Measurements from ENCODE around the gene SPRR2A. TPM values are rescaled to one million over a fixed set of nuclear protein-coding genes. Genes with fewer than 3 reads are reported as not detected.
"Not testable (repeated sequence)": the region's sequence is repeated elsewhere in the genome, so short reads cannot be mapped to it uniquely, and the experiment has no call there.

SPRR2A gene
- total RNA-seq, 5 donors from 2014 or later (not counting 1 experiment from before 2014, with no cell fraction given) = not detected

DNA sequence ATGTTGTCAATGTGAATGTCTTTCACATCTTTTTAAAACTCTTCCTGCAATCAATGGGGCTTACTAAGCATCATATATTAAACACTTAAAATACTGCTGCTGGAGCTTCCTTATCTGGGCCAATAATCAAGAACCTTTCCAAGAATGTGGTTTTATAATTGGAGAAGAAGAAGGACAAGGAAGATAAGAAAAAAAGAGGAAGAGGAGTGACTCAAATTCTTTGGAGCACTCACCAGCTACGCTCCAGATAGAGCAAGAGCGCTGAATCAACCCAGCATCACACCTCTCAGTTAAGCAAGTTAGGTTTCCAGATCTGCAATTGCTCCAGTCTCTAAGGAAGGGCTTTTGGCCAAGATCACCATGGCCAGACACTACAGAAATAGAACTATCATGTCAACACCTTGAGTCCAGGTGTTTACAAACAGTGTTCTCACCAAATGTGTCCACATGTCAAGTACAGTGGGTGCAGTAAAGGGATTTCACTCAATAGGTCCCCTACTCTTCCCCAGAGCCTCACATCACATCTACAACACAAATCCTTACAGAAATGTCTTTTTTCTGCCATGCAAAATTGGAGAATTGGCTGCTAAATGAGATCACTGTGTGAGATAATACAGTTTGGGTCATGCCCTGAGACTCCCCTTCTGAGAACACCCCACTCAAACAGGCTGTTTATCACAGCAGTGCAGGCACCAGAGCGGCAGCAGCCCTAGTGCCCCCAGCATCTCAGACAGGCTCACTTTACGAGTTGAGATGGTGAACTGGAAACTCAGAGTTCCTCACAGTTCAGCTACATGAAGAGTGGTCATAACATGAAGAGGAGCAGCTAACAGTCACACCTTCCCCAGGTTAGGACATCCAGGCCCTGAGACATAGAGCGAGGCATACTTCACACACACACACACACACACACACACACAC is 15.8 kb upstream of the SPRR2A start:
- POLR2A ChIA-PET = no interaction called here
- Mint-ChIP-seq H3K27ac (no peak overlapping the region), H3K4me3 (no peak overlapping the region), H3K4me1 (no peaks in the 10 kb centered on the region), H3K27me3 (peaks cover 4 to 23% of the 10 kb centered on the region in 2 donors), H3K36me3 (no peaks in the 10 kb centered on the region), H3K9me3 (no peaks in the 10 kb centered on the region)
- ATAC-seq (replicated peaks in 1 of 4) = no peak
- no peaks in the 10 kb centered on the region for H3K4me1 ChIP-seq (ENCODE audit: control insufficient read depth in 1 of 2, extremely low read depth in 1 of 2, insufficient read depth in 2 of 2, low read length in 2 of 2)
- no peaks in the 10 kb centered on the region for H3K9me3 ChIP-seq
- CTCF ChIA-PET = no interaction called here
- no peaks in the 10 kb centered on the region for H3K36me3 ChIP-seq (ENCODE audit: control insufficient read depth in 2 of 2, extremely low read depth in 1 of 2, insufficient read depth in 1 of 2, low read length in 1 of 2)
- DNase-seq = no peak
- no peak overlapping the region for H3K4me3 ChIP-seq (ENCODE audit: control insufficient read depth in 1 of 2, extremely low read depth in 1 of 2, low read length in 1 of 2)
- no peak overlapping the region for H3K27ac ChIP-seq (ENCODE audit: low read length)
- H3K27me3 ChIP-seq (replicated peaks in 1 of 2; ENCODE audit: control insufficient read depth in 2 of 2, extremely low read depth in 1 of 2, insufficient read depth in 2 of 2, low read length in 1 of 2) = no peaks in the 10 kb centered on the region
- 55% methylated on average over 2 of the region's 5 CpGs for WGBS (ENCODE audit: insufficient coverage)

DNA sequence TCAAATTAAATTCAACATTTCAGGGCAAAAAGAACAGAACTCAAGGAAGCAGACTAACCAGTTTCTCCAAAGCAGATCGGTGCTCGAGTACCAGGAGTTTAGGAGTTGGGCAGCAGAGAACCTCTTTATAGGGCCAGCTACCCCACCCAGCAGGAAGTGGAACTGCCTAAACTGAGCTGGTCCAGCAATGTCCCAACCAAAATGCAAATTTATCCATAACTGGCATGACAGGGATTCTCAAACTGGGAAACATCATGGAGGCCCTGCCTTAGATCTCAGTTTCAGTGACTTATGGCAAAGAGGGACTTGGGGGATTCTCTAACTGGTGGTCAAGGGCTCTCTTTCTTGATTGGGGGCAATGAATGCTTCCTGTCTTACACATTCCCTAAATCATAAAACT is 14.2 kb upstream of the SPRR2A start, which contains the start of gene SPRR2B:
Gene SPRR2B (minus strand): TSS at position 101 of the 400 bp plus-strand sequence. CDS start 772 bp downstream, outside the sequence.
- Mint-ChIP-seq H3K4me1 (no peaks in the 10 kb centered on the region), H3K4me3 (no peak within 1 kb of the TSS), H3K36me3 (no peaks in the 10 kb centered on the region), H3K27me3 (peaks cover 9 to 30% of the 10 kb centered on the region in 2 donors), H3K27ac (no peak within 1 kb of the TSS), H3K9me3 (no peaks in the 10 kb centered on the region)
- Histone ChIP-seq H3K27ac (ENCODE audit: low read length) (no peak within 1 kb of the TSS), H3K36me3 (ENCODE audit: control insufficient read depth in 2 of 2, extremely low read depth in 1 of 2, insufficient read depth in 1 of 2, low read length in 1 of 2) (no peaks in the 10 kb centered on the region), H3K4me3 (ENCODE audit: control insufficient read depth in 1 of 2, extremely low read depth in 1 of 2, low read length in 1 of 2) (no peak within 1 kb of the TSS), H3K27me3 (replicated peaks in 1 of 2; ENCODE audit: control insufficient read depth in 2 of 2, extremely low read depth in 1 of 2, insufficient read depth in 2 of 2, low read length in 1 of 2) (no peaks in the 10 kb centered on the region), H3K4me1 (ENCODE audit: control insufficient read depth in 1 of 2, extremely low read depth in 1 of 2, insufficient read depth in 2 of 2, low read length in 2 of 2) (no peaks in the 10 kb centered on the region), H3K9me3 (no peaks in the 10 kb centered on the region)
- DNase-seq (no peak), ATAC-seq (replicated peaks in 1 of 4) (no peak)
- no CpG with 5 or more reads among the region's 2 CpGs for WGBS (ENCODE audit: insufficient coverage)
- POLR2A ChIA-PET = no interaction called here
- CTCF ChIA-PET = no interaction called here

DNA sequence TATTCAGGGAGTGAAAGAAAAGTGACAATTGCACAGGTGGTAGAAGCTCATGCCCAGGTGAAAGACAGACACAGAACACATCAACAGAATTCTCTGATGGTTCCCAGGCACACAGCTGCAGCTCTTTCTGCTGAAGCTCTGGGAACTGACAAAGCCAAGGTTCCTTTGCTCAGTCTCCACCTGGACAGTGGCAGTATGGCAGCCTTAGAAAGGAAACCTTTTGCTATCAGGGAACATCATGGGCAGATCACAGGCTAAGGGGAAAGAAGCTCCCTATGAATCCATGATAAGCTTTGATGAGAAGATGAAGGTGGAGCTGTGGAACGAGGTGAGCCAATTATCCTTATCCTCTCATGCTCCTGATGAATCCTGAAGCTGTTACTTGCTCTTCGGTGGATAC is 12.9 kb upstream of the SPRR2A start:
- H3K36me3 Mint-ChIP-seq = no peaks in the 10 kb centered on the region
- no peaks in the 10 kb centered on the region for H3K4me1 Mint-ChIP-seq
- DNase-seq (no peak), ATAC-seq (replicated peaks in 1 of 4) (no peak)
- CTCF ChIA-PET = no interaction called here
- WGBS (ENCODE audit: insufficient coverage) = no CpG with 5 or more reads among the region's 2 CpGs
- no peak overlapping the region for H3K4me3 Mint-ChIP-seq
- H3K27me3 ChIP-seq (replicated peaks in 1 of 2; ENCODE audit: control insufficient read depth in 2 of 2, extremely low read depth in 1 of 2, insufficient read depth in 2 of 2, low read length in 1 of 2) = peaks cover 0 to 2% of the 10 kb centered on the region in 2 experiments
- H3K27me3 Mint-ChIP-seq = peaks cover 14 to 39% of the 10 kb centered on the region in 2 donors
- H3K9me3 ChIP-seq = no peaks in the 10 kb centered on the region
- H3K36me3 ChIP-seq (ENCODE audit: control insufficient read depth in 2 of 2, extremely low read depth in 1 of 2, insufficient read depth in 1 of 2, low read length in 1 of 2) = no peaks in the 10 kb centered on the region
- H3K4me3 ChIP-seq (ENCODE audit: control insufficient read depth in 1 of 2, extremely low read depth in 1 of 2, low read length in 1 of 2) = no peak overlapping the region
- H3K27ac ChIP-seq (ENCODE audit: low read length) = no peak overlapping the region
- no peaks in the 10 kb centered on the region for H3K9me3 Mint-ChIP-seq
- no peak overlapping the region for H3K27ac Mint-ChIP-seq
- POLR2A ChIA-PET = no interaction called here
- no peaks in the 10 kb centered on the region for H3K4me1 ChIP-seq (ENCODE audit: control insufficient read depth in 1 of 2, extremely low read depth in 1 of 2, insufficient read depth in 2 of 2, low read length in 2 of 2)

DNA sequence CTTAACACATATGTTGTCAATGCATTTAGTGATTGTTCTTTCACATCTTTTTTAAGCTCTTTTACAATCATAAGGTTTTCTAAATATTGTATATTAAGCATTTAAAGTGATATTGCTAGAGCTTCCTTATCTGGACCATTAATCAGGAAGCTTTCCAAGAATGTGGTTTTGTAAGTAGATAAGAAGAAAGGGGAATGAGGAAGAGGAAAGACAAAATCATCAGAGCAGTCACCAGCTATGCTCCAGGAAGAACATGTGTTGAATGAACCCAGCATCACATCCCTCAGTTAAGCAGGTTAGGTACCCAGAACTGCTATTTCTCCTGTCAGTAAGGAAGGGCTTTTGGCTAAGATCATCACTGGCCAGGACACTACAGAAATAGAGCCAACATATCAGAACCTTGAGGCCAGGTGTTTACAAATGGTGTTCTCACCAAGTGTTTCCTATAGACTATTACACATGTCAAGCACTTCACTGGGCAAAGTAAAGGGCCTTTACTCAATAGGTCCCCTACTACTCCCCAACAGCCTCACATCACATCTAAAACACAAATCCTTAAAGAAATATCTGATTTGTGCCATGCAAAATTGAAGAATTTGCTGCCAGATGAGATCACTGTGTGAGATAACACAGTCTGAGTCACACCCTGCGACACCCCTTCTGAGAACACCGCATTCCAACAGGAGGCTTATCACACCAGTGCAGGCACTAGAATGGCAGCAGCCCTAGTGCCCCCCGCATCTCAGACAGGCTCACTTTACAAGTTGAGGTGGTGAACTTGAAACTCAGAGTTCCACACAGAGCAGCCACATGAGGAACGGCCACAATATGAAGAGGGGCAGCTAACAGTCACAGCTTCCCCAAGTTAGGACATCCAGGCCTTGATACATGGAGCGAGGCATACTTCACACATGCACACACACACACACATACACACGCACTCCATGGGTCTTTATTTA is 1.8 kb upstream of the SPRR2A start:
- CTCF ChIA-PET = no interaction called here
- Histone ChIP-seq H3K9me3 (no peaks in the 10 kb centered on the region), H3K27me3 (replicated peaks in 1 of 2; ENCODE audit: control insufficient read depth in 2 of 2, extremely low read depth in 1 of 2, insufficient read depth in 2 of 2, low read length in 1 of 2) (no peaks in the 10 kb centered on the region), H3K27ac (ENCODE audit: low read length) (no peak overlapping the region), H3K36me3 (ENCODE audit: control insufficient read depth in 2 of 2, extremely low read depth in 1 of 2, insufficient read depth in 1 of 2, low read length in 1 of 2) (no peaks in the 10 kb centered on the region), H3K4me3 (ENCODE audit: control insufficient read depth in 1 of 2, extremely low read depth in 1 of 2, low read length in 1 of 2) (no peak overlapping the region), H3K4me1 (ENCODE audit: control insufficient read depth in 1 of 2, extremely low read depth in 1 of 2, insufficient read depth in 2 of 2, low read length in 2 of 2) (no peaks in the 10 kb centered on the region)
- Mint-ChIP-seq H3K4me1 (no peaks in the 10 kb centered on the region), H3K9me3 (no peaks in the 10 kb centered on the region), H3K36me3 (no peaks in the 10 kb centered on the region), H3K27ac (no peak overlapping the region), H3K4me3 (no peak overlapping the region), H3K27me3 (peaks cover 28 to 33% of the 10 kb centered on the region in 2 donors)
- DNase-seq (no peak), ATAC-seq (replicated peaks in 1 of 4) (no peak)
- POLR2A ChIA-PET = no interaction called here
- 45% methylated on average over 4 of the region's 6 CpGs for WGBS (ENCODE audit: insufficient coverage)

DNA sequence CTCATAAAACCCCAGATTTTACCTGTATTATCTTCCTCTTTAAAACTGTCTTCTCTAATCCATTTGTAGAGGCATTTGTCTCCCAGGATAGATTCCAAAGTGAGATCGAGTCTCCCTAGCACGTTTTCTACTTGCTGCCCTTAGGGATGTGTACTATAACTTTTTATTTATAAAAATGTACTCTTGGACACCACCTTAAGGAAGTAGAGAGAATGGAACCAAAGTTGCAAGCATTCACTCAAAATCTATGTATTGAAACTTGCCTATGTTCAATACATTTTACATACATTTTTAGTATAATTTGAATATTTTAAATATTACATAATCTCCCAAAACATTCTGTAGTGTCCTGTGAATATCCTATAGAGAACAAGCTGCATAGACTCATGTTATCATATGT is 842 bp upstream of the SPRR2A start:
- Histone ChIP-seq H3K9me3 (no peaks in the 10 kb centered on the region), H3K27ac (ENCODE audit: low read length) (no peak overlapping the region), H3K36me3 (ENCODE audit: control insufficient read depth in 2 of 2, extremely low read depth in 1 of 2, insufficient read depth in 1 of 2, low read length in 1 of 2) (no peaks in the 10 kb centered on the region), H3K4me1 (ENCODE audit: control insufficient read depth in 1 of 2, extremely low read depth in 1 of 2, insufficient read depth in 2 of 2, low read length in 2 of 2) (no peaks in the 10 kb centered on the region), H3K27me3 (replicated peaks in 1 of 2; ENCODE audit: control insufficient read depth in 2 of 2, extremely low read depth in 1 of 2, insufficient read depth in 2 of 2, low read length in 1 of 2) (no peaks in the 10 kb centered on the region), H3K4me3 (ENCODE audit: control insufficient read depth in 1 of 2, extremely low read depth in 1 of 2, low read length in 1 of 2) (no peak overlapping the region)
- Mint-ChIP-seq H3K36me3 (no peaks in the 10 kb centered on the region), H3K27ac (no peak overlapping the region), H3K27me3 (peaks cover 28 to 33% of the 10 kb centered on the region in 2 donors), H3K4me1 (no peaks in the 10 kb centered on the region), H3K9me3 (peaks cover 0 to under 1% (median under 1%) of the 10 kb centered on the region in 3 donors), H3K4me3 (no peak overlapping the region)
- ATAC-seq (replicated peaks in 1 of 4) (no peak), DNase-seq (no peak)
- CTCF ChIA-PET = no interaction called here
- POLR2A ChIA-PET = no interaction called here
- WGBS (ENCODE audit: insufficient coverage) = no CpG with 5 or more reads among the region's 2 CpGs

DNA sequence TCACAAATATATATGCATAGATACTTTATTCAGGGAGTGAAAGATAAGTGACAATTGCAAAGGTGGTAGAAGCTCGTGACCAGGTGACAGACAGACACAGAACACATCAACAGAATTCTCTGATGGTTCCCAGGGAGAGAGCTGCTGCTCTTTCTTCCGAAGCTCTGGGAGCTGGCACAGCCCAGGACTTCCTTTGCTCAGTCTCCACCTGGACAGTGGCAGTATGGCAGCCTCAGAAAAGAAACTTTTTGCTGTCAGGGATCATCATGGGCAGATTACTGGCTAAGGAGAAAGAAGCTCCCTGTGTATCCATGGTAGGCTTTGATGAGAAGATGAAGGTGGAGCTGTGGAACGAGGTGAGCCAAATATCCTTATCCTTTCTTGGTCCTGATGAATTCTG is 1.2 kb downstream of the SPRR2A start:
- H3K4me1 Mint-ChIP-seq; H3K4me3 ChIP-seq (ENCODE audit: control insufficient read depth in 1 of 2, extremely low read depth in 1 of 2, low read length in 1 of 2); ATAC-seq (replicated peaks in 1 of 4); H3K27ac Mint-ChIP-seq; H3K36me3 Mint-ChIP-seq; H3K36me3 ChIP-seq (ENCODE audit: control insufficient read depth in 2 of 2, extremely low read depth in 1 of 2, insufficient read depth in 1 of 2, low read length in 1 of 2); POLR2A ChIA-PET; H3K4me3 Mint-ChIP-seq; H3K4me1 ChIP-seq (ENCODE audit: control insufficient read depth in 1 of 2, extremely low read depth in 1 of 2, insufficient read depth in 2 of 2, low read length in 2 of 2); H3K27me3 ChIP-seq (replicated peaks in 1 of 2; ENCODE audit: control insufficient read depth in 2 of 2, extremely low read depth in 1 of 2, insufficient read depth in 2 of 2, low read length in 1 of 2); H3K27ac ChIP-seq (ENCODE audit: low read length); CTCF ChIA-PET; H3K9me3 Mint-ChIP-seq; DNase-seq; H3K9me3 ChIP-seq: not testable (repeated sequence)
- peaks cover 24 to 38% of the 10 kb centered on the region in 2 donors for H3K27me3 Mint-ChIP-seq
- WGBS (ENCODE audit: insufficient coverage) = 31% methylated on average over 3 of the region's 3 CpGs
